ENCODE results near the gene KRT9.
"Not testable (repeated sequence)": the region's sequence is repeated elsewhere in the genome, so short reads cannot be mapped to it uniquely, and the experiment has no call there.

Gene KRT9, protein sequence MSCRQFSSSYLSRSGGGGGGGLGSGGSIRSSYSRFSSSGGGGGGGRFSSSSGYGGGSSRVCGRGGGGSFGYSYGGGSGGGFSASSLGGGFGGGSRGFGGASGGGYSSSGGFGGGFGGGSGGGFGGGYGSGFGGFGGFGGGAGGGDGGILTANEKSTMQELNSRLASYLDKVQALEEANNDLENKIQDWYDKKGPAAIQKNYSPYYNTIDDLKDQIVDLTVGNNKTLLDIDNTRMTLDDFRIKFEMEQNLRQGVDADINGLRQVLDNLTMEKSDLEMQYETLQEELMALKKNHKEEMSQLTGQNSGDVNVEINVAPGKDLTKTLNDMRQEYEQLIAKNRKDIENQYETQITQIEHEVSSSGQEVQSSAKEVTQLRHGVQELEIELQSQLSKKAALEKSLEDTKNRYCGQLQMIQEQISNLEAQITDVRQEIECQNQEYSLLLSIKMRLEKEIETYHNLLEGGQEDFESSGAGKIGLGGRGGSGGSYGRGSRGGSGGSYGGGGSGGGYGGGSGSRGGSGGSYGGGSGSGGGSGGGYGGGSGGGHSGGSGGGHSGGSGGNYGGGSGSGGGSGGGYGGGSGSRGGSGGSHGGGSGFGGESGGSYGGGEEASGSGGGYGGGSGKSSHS
- 0 to 1.4 (median 0) reads per million in 17 experiments for total RNA-seq

DNA sequence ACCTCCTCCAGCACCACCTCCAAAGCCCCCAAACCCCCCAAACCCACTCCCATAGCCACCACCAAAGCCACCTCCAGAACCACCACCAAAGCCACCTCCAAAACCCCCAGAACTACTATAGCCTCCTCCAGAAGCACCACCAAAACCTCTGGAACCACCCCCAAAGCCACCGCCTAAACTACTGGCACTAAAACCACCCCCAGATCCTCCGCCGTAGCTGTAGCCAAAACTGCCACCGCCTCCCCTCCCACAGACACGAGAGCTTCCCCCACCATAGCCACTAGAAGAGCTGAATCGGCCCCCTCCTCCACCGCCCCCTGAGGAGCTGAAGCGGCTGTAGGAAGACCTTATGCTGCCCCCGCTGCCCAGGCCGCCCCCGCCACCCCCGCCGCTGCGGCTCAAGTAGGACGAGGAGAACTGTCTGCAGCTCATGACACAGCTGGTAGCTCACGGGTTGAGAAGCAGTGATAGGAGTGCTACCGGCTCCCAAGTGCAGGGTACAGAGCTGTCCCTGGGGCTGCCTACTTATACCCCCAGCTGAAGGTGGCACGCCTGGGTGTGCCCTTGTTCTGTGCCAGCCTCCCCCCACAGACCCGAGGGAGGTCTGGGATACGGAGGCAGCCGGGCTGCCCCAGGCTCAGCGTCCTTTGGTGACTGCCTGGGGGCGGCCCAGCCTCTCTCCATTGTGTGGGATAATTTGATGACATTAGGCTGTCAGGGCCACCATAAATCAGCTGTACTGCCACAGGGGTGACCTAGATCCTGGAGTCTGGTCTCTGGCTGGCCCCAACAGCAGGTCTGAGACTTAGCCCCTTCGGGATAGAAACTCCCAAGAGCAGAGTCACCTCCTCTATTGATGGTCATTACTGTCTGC lies at the start of gene KRT9:
TSS of gene KRT9 (minus strand) at position 499 of the 874 bp plus-strand sequence. CDS start at position 432, 67 bp downstream.
- DNase-seq, result no peak

DNA sequence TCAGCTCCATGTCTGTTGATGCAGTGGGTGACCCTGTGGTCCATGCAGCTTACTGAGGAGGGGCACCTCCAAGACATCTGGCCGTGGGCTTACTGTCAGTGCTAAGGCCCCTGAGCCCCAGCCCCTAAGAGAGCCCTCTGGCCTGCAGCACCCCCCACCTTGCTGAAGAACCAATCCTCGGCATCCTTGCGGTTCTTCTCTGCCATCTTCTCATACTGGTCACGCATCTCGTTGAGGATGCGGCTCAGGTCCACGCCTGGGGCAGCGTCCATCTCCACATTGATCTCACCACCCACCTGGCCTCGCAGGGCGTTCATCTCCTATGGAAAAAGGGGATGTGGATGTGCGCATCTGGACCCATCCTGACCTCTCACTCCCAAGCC lies 49.6 kb upstream of the KRT9 start:
- DNase-seq, result not testable (repeated sequence)

DNA sequence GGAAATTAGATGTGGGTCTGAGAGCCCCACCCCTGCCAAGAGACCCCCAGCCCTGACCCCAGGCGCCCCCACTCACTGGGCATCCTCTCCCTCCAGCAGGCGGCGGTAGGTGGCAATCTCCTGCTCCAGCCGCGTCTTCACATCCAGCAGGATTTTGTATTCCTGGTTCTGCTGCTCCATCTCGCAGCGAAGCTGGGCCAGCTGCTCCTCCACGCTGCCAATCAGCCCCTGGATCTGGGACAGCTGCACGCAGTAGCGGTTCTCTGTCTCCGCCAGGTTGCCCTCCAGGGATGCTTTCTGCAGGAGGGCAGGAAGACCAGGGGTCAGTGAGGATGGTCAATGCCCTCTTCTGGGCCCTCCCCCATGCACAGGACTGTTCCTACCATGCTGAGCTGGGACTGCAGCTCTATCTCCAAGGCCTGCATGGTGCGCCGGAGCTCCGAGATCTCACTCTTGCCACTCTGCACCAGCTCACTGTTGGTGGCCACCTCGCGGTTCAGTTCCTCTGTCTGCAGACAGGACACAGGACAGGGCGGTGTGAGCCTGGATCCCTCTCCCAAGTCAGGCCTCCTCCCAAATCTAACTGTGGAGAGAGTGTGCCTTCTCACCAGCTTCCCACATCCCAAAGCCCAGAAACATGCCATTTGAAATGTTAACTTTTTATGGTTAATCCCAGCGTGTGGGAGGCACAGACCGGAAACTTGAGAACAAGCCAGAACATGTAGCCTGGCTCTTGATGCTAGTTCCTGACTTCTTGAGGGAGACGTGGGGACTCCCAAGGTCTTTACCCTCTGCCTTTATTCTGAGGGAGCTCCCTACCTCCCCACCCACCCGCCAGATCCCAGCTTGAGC lies 49.0 kb upstream of the KRT9 start:
- DNase-seq, result no peak

DNA sequence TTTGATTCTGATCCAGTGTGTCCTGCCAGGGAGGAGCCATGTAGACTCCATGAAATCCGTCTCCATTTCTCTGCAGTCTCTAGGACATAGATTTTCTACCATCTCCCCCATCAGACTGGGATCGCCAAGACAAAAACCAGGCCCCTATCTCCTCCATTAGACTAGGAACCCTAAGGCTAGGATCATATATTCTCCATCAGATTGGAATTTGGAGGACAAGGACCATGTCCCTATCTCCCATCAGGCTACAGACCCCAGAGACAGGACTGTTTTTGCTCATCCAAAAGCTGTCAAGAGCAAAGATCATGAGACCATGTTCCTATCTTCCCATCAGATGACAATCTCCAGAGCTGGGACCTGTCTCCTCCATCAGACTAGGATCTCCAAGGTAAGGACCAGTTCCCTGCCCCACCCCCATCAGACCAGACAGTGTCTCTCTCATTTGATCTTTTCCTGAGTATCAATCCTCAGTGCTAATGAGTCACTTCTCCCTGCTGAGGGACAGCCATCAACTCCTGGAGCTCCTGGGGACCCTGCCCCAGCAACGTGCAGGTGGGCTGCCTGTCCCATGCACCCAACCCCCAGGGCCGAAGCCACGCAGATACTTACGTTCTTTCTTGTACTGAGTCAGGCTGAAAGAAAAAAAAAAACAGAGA lies 48.2 kb upstream of the KRT9 start:
- not testable (repeated sequence) for DNase-seq

DNA sequence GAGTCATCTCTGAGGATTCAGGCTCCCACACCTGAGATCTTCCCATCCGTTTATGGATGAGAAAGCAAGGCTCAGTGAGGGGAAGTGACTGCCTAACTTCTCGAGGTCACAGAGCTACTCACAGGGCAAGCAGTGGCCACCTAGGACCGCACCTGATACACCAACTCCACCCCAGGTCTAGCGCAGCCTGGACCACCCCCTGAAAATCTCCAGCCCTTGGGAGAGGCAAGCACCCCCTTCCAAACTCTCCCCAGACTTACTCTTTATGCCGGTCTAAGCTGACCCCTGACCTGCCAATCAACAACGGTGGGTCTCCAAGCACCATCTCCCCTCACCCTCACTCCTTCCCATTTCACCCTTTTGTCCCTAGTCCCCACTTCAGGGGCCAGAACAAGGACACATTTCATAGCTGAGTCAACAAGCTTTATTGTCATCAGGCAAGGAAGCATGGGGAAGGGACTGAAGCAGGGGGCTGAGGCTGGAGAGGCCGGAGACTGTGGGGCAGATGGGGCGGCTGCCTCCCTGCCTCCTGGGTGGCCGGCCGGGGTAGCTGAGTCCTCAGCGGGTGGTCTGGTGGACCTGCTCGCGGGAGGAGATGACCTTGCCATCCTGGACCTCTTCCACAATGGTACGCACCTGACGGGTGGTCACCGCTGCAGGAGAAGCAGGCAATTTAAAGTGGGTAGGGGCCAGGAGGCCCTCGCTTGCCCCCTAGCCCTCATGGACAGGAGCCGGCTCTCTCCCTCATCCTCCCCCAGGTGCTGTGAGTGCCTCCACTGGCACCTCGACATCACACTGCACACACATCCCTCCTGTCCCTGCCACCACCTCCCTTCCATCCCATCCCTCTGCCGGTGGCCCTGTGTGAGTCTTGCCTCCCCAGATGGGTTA lies 47.4 kb upstream of the KRT9 start:
- no peak for DNase-seq

DNA sequence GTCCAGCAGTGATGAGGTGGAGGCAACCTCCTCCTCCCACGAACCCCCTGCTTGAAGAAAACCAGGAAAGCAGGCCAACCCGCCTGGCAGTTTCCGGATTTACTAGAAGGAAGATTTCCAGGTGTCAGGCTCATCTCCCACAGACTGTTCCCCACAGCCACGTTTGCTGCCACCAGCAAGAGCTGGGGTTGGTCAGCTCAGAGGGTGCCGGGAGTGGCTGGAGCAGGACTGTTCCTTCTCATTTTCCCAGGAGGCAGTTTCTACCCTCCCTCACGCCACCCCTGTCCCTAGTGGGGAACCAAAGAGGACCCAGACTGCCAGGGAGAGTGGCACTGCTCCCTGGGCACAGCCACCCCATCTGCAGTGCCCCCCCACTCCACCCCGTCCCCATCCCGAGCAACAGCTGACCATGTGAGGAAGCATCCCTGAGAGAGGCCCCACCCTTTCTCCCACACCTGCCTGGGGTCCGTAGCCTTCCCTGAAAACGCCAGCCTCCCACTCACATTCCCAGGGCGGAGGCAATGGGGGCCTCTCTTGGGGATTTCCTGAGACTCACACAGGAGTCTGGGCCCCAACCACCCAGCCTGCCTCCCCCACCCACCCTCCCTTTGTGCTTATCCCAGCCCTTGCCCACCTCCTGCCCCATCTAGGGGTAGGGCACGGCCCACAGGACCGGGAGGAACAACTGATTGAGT lies 46.6 kb upstream of the KRT9 start:
- no peak for DNase-seq

DNA sequence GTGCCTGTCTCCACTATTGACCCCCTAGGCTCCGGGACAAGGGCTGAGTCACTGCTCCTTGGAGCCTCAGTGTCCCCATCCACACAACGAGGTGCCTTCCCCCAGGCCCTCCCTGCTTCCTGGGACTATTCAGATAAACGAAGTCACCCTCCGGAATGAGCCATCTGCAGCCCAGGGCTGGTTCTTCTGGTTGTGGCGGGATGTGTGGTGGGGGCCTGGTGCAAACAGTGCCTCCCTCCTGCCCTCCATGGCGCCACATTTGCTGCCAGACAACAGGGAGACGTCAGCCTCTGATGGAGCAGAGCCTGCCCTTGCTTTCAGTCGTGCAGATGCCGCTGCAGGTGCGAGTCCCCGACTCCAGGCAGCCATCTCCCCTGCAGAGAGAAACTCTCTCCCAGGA lies 45.8 kb upstream of the KRT9 start:
- DNase-seq, result no peak

DNA sequence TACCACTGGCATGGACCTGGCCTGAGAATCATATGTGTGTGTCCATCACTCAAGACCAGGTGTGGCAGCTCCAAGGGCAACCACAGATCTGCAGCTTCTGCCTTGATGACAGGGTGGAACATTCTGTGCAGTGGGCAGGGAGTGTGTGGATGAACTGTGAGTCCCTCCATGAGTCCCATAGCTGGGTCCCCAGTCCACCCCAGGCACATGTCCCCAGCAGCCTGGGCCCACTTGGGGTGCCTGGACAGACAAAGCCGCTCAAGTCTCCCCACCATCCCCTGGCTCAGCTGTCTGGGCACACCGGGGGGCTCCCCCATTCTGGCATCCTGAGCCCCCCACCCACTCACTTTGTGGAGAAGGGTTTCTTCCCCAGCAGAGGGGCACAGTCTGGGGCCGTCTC lies 45.3 kb upstream of the KRT9 start:
- DNase-seq, result no peak

DNA sequence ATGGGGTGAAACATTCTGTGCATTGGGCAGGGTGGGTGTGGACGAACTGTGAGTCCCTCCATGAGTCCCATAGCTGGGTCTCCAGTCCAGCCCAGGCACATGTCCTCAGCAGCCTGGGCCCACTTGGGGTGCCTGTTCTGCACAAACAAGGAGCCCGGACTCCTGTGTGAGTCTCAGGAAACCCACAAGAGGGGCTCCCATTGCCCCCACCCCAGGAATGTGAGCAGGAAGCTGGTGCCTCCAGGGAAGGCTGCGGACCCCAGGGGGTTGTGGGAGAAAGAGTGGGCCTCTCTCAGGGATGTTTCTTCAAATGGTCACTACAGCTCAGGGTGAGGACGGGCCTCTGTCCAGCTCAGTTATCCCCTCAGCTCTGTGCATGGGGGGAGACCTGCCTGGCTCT lies 44.6 kb upstream of the KRT9 start:
- not testable (repeated sequence) for DNase-seq

DNA sequence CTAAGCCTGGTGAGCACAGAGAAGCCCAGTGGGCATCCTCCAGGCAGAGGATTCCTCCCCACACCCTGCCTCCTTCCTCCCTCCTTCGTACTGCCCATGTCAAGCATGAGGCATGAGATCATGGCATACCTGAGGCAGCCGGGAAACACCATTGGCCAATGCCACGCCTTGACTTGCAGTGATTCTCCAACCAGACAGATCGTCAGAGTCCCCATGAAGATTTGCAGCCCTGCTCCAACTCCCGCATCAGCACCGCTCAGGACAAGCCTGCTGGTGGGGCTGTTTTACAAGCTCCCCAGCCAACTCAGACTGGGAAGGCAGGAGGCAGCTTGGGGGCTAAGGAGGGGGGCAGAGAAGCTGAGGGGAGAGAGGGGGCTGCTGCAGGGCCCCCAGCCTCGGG lies 43.6 kb upstream of the KRT9 start:
- DNase-seq, result no peak

DNA sequence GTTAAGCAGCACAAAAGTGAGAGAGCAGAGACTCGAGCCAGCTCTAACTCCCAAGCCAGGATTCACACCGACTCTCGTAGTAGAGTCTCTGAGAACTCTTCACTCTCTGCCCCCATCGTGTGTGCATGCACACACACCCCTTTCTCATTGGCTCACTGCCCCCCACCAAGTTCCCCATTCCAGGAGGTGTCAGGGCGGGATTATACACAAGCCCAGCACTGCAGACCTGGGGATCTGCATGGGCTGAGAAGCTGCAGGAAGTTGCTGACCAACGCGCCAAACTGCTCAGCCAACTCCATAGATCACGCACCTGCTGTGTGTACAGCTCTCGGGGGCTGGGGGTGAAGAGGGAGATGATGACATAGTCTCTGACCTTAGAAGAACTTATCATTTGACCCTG lies 42.9 kb upstream of the KRT9 start:
- DNase-seq, result peak in 3 of 4 experiments; percentile 12 to 28 (median 25)

DNA sequence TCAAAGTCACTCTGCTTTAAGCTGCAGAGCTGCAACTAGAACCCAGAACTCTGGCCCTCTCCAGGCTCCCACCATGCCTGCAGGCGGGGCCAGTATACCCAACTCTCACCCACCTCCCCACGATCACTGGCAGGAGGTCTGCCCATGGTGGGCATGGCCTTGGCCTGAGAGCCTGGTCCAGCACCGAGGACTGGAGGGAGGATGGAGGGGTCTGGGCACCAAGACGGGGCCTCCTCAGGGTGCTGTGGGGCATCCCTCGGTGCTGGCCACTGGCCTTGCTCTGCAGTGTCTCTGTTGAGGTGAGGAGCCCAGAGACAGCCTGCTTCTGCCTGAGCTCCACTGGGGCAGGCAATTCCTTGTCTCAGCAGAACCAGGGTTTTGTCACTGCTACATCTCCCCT lies 42.2 kb upstream of the KRT9 start:
- DNase-seq, result no peak

DNA sequence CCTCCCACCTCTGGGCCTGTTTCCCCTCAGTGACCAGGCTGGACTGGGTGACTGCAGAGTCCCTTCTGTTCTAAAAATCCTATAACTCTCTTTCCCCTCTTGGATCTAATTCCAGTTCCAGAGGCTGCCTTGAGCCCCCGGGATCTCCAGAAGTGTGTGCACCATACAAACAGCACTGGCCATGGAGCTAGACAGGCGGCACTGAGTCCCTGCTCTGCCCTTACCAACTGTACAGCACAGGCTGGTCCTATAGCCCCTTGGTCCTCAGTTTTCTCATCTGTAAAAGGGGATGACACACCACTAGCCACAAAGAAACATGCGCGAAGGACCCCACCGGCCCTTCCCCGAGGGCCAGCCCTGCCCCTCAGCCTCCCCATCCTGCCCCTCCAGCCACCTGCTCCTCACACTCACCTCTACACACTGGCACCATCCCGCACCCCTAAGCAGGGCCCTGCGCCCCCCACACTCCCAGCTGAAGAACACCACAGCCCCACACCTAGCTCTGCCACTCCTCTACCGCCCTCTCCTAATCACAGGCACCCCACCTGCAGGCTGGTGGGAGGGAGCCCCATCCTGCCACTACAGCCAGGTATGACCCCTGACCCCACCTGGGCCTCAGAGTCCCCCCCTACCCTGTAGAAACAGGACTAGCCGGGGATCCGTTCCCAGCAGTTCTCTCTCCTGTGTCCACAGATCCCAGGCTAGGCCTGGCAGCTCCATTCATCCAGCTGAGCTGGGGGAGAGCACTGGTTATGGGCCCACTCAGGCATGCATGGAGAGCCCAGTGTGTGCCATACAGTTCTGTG lies 41.6 kb upstream of the KRT9 start:
- no peak for DNase-seq

DNA sequence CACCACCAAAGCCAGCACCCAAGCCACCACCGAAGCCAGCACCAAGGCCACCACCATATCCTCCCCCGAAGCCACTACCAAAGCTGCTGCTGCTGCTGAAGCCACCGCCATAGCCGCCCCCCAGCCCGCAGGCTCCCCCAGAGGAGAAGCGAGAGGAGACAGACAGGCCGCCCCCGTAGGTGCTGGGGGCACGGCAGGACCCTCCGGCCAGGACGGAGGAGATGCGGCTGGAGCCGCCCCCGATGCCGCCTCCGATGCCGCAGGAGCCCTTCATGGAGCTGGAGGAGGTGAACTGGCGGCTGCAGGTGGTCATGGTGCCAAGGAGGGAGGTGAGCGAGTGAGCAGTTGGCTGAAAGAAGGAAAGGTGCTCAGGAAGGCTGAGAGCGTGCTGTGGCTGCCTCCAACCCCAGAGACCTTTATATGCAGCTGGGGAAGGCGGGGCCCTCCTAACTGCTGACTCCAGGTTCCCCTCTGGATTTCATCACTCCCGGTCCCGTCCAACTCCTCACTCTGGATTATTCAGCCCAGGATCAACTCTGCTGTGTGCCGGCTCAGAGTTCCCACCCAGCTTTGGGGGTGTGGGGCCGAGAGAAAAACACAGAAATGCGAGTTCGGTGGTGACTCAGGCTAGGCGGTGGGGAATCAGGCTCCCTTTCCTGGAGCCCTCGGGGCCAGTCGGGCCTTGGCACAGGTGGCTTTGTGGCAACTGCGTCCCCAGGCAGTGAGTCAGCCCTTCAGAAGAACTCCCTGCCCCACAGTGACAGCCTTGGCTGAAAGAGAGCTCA lies 40.7 kb upstream of the KRT9 start, which contains the start of gene KRT16:
TSS of gene KRT16 (minus strand) at position 392 of the 785 bp plus-strand sequence. CDS start at position 313, 79 bp downstream.
- DNase-seq, result not testable (repeated sequence)

DNA sequence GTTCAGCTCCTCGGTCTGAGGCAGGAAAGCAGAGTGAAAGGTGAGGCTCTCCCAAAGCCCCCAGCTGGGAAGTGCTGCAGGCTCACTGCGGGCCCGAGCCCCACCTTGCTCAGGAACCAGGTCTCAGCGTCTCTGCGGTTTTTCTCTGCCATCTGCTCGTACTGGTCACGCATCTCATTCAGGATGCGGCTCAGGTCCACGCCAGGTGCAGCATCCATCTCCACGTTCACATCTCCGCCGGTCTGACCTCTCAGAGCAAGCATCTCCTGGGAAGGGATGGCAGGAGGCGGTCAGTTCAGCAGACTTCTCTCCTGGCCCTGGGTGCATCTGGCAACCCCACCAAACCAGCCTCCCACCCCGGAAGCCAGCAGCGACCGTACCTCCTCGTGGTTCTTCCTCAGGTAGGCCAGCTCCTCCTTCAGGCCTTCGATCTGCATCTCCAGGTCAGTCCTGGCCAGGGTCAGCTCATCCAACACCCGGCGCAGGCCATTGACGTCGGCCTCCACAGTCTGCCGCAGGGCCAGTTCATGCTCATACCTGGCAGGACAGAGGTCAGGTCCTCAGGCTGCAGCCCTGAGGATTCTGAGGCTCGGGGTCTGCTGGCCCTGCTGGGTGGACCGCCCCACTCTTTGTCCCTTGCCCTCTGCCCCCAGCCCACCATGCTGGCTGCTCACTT lies 39.2 kb upstream of the KRT9 start:
- no peak for DNase-seq

DNA sequence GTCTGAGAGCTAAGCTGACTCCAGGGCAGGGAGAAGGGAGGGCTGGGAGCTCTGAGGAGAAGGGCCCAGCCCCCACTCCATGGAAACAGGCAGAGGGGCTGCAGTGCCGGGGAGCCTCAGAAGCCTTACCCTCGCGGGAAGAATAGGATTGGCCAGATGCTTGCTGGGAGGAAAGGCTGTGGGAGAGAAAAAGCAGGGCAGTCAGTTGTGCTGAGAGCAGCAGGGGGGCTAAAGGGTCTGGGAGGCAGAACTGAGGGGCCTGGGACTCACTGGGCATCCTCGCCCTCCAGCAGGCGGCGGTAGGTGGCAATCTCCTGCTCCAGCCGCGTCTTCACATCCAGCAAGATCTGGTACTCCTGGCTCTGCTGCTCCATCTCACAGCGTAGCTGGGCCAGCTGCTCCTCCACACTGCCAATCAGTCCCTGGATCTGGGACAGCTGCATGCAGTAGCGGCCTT lies 38.2 kb upstream of the KRT9 start:
- DNase-seq, result peak in 2 of 4 experiments; percentile 16 to 38

DNA sequence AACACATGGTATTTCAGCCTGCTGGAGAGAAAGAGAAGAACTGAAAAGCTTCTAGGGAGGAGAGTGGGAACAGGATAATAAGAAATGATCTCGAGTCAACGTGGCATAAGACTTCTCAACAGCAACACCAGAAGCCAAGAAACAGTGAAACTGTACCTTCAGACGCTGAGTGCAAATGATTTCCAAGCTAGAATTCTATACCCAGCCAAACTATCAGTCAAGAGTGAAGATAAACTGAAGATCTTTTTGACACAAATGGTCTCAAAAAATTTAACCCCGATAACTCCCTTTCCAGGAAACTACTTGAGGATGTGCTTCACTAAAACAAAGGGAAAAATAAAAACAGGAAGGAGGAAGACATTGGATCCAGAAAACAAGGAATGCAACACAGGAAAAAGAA lies 35.1 kb upstream of the KRT9 start:
- not testable (repeated sequence) for DNase-seq

Measured in suppressor macrophage (primary cell).